ENCODE data around the gene KCND2. TPM values are rescaled to one million over a fixed set of nuclear protein-coding genes. Genes with fewer than 3 reads are reported as not detected.

Gene KCND2
- total and polyA plus RNA-seq, 7 donors: under 0.01 to 3.3 (median 1.3) TPM; not detected in 1

DNA sequence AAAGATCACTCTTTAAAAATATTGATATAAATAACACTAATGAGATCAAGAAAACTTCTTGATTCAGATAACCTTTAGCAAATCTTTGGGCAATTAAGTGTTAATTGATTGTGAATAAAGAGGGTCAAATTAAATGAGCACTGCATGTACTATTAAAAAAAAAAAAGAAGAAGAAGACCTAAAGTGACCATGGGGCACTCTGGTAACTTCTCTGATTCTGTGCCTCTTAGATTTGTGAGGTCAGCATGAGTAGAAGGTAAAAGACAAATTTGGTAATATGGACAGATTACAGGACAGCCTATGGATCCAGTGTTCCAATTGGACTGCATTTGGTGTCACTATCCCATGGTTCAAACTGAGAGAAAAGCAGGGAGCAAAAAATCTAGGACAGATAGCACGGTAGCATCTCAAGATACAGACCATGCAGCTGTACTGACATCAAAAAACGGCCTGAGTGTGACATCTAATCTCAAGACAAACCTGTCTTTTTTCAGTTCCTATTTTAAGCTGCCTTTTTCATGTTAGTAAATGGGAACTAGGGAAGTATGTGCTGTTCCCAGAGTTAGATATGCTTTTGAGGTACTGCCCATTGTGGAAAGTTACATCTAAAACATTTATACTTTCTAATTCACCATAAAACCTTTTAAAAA, 128.0 kb downstream of the KCND2 start:
- Histone ChIP-seq H3K36me3 (no peaks in the 10 kb centered on the region), H3K9me3 (no peaks in the 10 kb centered on the region), H3K27me3 (no peaks in the 10 kb centered on the region), H3K4me1 (peaks cover 0 to 16% (median 9%) of the 10 kb centered on the region in 4 donors), H3K4me3 (no peak overlapping the region), H3K27ac (no peak overlapping the region)
- 52 to 71% methylated on average over 2 of the region's 2 CpGs for WGBS, 2 donors
- DNase-seq: no peak
- TF ChIP-seq, protein P1, sequence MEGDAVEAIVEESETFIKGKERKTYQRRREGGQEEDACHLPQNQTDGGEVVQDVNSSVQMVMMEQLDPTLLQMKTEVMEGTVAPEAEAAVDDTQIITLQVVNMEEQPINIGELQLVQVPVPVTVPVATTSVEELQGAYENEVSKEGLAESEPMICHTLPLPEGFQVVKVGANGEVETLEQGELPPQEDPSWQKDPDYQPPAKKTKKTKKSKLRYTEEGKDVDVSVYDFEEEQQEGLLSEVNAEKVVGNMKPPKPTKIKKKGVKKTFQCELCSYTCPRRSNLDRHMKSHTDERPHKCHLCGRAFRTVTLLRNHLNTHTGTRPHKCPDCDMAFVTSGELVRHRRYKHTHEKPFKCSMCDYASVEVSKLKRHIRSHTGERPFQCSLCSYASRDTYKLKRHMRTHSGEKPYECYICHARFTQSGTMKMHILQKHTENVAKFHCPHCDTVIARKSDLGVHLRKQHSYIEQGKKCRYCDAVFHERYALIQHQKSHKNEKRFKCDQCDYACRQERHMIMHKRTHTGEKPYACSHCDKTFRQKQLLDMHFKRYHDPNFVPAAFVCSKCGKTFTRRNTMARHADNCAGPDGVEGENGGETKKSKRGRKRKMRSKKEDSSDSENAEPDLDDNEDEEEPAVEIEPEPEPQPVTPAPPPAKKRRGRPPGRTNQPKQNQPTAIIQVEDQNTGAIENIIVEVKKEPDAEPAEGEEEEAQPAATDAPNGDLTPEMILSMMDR (IDR thresholded peaks at IDR 0.05): no peak
- TF ChIP-seq POLR2A (IDR thresholded peaks at IDR 0.05): no peak
- no peak for TF ChIP-seq POLR2AphosphoS5 (IDR thresholded peaks at IDR 0.05)
- intact Hi-C loops (cut with DNase I): no loop called here

DNA sequence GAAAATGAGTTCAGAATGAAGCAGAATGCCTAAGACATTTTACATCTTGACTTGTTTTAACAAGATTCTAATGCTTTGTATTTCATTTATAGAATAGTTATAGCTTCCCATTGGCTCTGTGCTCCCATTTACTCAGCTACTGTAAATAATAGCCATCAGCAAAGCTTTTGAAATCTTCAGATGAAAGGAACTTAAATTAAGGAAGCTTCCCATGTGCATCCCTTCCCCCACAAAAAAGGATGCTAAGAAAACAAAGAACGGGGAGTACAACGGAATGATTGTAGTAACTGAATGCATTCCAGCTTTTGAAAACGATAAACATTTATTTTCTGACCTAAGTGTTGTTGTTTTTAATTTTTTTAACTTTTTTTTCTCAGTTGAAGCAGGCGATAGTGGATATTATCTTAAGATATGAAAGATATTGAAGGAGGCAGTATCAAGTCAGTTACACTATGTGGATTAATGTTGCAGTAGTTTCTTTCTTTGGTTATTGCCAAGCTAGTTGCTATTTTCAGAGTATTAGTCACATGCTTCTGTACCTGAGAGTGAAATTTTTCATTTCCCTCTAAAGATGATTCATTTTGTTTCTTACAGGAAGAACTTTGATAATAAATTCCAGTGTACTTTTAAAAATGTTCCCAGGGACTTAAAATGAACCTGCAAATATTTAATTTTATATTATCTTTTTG, 129.2 kb downstream of the KCND2 start:
- Histone ChIP-seq H3K36me3 (no peaks in the 10 kb centered on the region), H3K4me3 (no peak overlapping the region), H3K4me1 (peaks cover 0 to 16% (median 9%) of the 10 kb centered on the region in 4 donors), H3K27ac (no peak overlapping the region), H3K9me3 (no peaks in the 10 kb centered on the region), H3K27me3 (no peaks in the 10 kb centered on the region)
- WGBS, 2 donors: 52 to 56% methylated on average over 4 of the region's 4 CpGs
- no peak for DNase-seq
- intact Hi-C loops (cut with DNase I): no loop called here
- TF ChIP-seq POLR2AphosphoS5 (IDR thresholded peaks at IDR 0.05) (no peak), POLR2A (IDR thresholded peaks at IDR 0.05) (no peak), EP300 (IDR thresholded peaks at IDR 0.05) (no peak)
- TF ChIP-seq, protein P1 (IDR thresholded peaks at IDR 0.05): no peak

DNA sequence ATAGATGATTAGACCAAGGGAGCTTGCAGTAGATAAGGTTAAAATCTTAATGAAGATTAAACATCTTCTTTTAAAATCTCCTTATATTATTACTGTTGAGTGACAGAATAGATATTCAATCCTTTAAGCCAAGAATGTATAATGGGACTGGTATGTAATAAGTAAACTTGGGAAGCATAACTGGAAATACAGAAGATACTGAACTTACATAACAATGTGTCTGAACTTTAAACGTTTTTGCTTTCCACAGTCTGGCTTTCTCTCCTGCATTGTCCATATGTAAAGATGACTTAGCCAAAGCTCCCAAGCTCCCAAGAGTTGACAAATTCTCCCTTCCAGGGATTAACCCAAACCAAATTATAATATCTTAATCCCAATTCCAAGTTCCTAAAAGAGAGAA, 129.8 kb downstream of the KCND2 start:
- Histone ChIP-seq H3K4me3 (no peak overlapping the region), H3K36me3 (no peaks in the 10 kb centered on the region), H3K9me3 (no peaks in the 10 kb centered on the region), H3K27me3 (no peaks in the 10 kb centered on the region), H3K27ac (no peak overlapping the region), H3K4me1 (peaks cover 0 to 16% (median 9%) of the 10 kb centered on the region in 4 donors)
- TF ChIP-seq, protein P1 (IDR thresholded peaks at IDR 0.05): no peak
- TF ChIP-seq POLR2AphosphoS5 (IDR thresholded peaks at IDR 0.05) (no peak), POLR2A (IDR thresholded peaks at IDR 0.05) (no peak), EP300 (IDR thresholded peaks at IDR 0.05) (no peak)
- intact Hi-C loops (cut with DNase I): no loop called here
- 22 to 23% methylated on average over 1 of the region's 1 CpG for WGBS, 2 donors
- no peak for DNase-seq

DNA sequence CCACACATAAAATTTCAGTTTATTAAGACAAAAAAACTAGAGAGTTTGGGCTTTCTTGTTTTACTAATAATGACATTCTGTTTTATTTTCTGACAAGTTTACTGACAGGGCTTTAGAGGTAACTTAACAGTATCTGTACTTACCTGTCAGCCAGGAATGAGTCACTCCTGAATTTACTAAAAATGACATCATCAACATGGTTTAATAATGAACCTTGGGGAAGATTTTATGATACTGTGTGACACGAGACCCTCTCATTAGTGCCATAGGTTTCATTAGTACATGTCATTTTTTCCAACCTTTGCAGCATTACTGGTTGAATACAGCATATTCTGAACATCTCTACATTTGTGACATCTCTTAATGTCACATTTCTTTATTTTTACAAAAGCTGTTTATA, 131.1 kb downstream of the KCND2 start:
- H3K4me1 ChIP-seq: peaks cover 0 to 16% (median 9%) of the 10 kb centered on the region in 4 donors
- DNase-seq: no peak
- TF ChIP-seq EP300 (IDR thresholded peaks at IDR 0.05): no peak
- H3K36me3 ChIP-seq: no peaks in the 10 kb centered on the region
- WGBS, 2 donors: 15 to 52% methylated on average over 1 of the region's 1 CpG
- H3K27ac ChIP-seq: no peak overlapping the region
- intact Hi-C loops (cut with DNase I): no loop called here
- no peaks in the 10 kb centered on the region for H3K9me3 ChIP-seq
- no peaks in the 10 kb centered on the region for H3K27me3 ChIP-seq
- H3K4me3 ChIP-seq: no peak overlapping the region

DNA sequence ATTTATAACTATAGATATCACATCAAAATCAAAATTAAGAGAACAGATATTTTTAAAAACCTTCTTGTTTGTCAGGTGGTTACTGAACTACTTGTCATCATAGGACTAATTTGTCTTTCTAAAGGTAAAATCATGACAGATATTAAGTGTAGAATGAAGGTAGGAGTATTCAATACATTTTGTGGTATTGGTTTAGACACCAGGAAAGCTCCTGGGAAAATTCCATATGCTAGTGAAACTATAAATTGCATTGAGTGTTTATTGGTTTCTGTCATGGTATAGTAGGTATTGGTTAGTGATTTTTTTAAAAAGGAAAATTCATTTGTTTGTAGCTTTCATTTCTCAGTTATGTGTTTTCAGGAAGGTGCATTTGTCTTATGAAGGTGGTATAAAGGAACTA, 132.7 kb downstream of the KCND2 start:
- Histone ChIP-seq H3K4me3 (no peak overlapping the region), H3K4me1 (peaks cover 0 to 16% (median 9%) of the 10 kb centered on the region in 4 donors), H3K27me3 (no peaks in the 10 kb centered on the region), H3K9me3 (no peaks in the 10 kb centered on the region), H3K27ac (no peak overlapping the region), H3K36me3 (no peaks in the 10 kb centered on the region)
- TF ChIP-seq, protein P1 (IDR thresholded peaks at IDR 0.05): no peak
- TF ChIP-seq POLR2AphosphoS5 (IDR thresholded peaks at IDR 0.05) (no peak), EP300 (IDR thresholded peaks at IDR 0.05) (no peak), POLR2A (IDR thresholded peaks at IDR 0.05) (no peak)
- DNase-seq: no peak
- intact Hi-C loops (cut with DNase I): no loop called here
